Vagina (tissue), 2 donors: ENCODE data around the gene SEMA6A.

ENCODE experiments used
- CTCF ChIP-seq, 3 experiments: fragments of 450-650 bp in 2 of 3; fragments of 200-600 bp in 1 of 3; sonication (generic) in 1 of 3; IDR thresholded peaks; one replicate each; pipeline ENCODE4 v1.5.1; 2017 to 2019; ENCODE audit warnings: antibody characterized with exemption in 3 of 3, mild to moderate bottlenecking in 2 of 3, moderate library complexity in 2 of 3
- POLR2A ChIP-seq, 2 donors: fragments of 450-650 bp; IDR thresholded peaks; one replicate each; pipeline ENCODE4 v1.6.1; 2017; ENCODE audit warnings: antibody characterized with exemption in 2 of 2, mild to moderate bottlenecking in 2 of 2, moderate library complexity in 2 of 2

GRCh38 chr5:116564312-116564711 is 10.3 kb downstream of the SEMA6A start:
- no peak for TF ChIP-seq CTCF (IDR thresholded peaks at IDR 0.05)
- no peak for TF ChIP-seq POLR2A (IDR thresholded peaks at IDR 0.05)
